A549 (cell line): ENCODE measurements around the gene RIOK1. TPM values are rescaled to one million over a fixed set of nuclear protein-coding genes. Genes with fewer than 3 reads are reported as not detected.

Experiments
- ATAC-seq, 2 experiments: fragments of 200-7000 bp in 1 of 2; fragments of >200 bp in 1 of 2; cut with Nextera tagmentation in 1 of 2; cut with Tn5 transposase in 1 of 2; 3 replicates each; pipeline versions ENCODE4 v1.8.0 to v1.9.1; 2018 to 2020; ENCODE audit warnings: mild to moderate bottlenecking in 1 of 2, moderate library complexity in 1 of 2
- CTCF ChIA-PET: fragments of 300-600 bp; sonication (Branson Sonifier 250); formaldehyde crosslinking; extraction: SDS; loops from one replicate; lab custom pipeline; 2021; ENCODE audit warnings: antibody characterized with exemption, inconsistent platforms; lab: Yijun Ruan, JAX
- POLR2A ChIA-PET: fragments of 350-600 bp; formaldehyde crosslinking; extraction: SDS; loops from one replicate; lab custom pipeline; 2021; ENCODE audit warnings: antibody characterized with exemption, inconsistent platforms; lab: Yijun Ruan, JAX
- DNase-seq, 2 experiments: peaks; one replicate each; pipeline versions ENCODE4 v3.0.0 to v3.0.0-alpha.2; 2011 to 2016; ENCODE audit warnings: low read depth in 1 of 2, low spot score in 1 of 2
- FAIRE-seq: peaks from 2 replicates; lab custom pipeline; 2011; peaks lifted over from hg19 to GRCh38; lab: Jason Lieb, UNC
- H3K27ac ChIP-seq, 2 experiments: fragments of >200 bp; sonication (Bioruptor Twin); formaldehyde crosslinking; 3 replicates each; pipeline ENCODE4 v1.5.1; 2016 to 2017
- H3K4me1 ChIP-seq: fragments of >200 bp; sonication (Bioruptor Twin); formaldehyde crosslinking; 3 replicates; pipeline ENCODE4 v1.6.1; 2016
- H3K4me2 ChIP-seq: fragments of >200 bp; sonication (Bioruptor Twin); formaldehyde crosslinking; 3 replicates; pipeline ENCODE4 v1.6.1; 2016
- H3K4me3 ChIP-seq: fragments of >200 bp; sonication (Bioruptor Twin); formaldehyde crosslinking; 3 replicates; pipeline ENCODE4 v1.5.1; 2016
- H3K9me3 ChIP-seq: fragments of >200 bp; sonication (Bioruptor Twin); formaldehyde crosslinking; 3 replicates; pipeline ENCODE4 v1.6.1; 2016
- CEBPB ChIP-seq, 2 experiments: fragments of >200 bp in 1 of 2; sonication (Bioruptor Twin) in 1 of 2; formaldehyde crosslinking in 1 of 2; IDR thresholded peaks; 2 replicates each; pipeline ENCODE4 v1.6.1; 2012 to 2016
- CHD4 ChIP-seq: fragments of 200-600 bp; sonication (generic); IDR thresholded peaks from 2 replicates; pipeline ENCODE4 v1.6.1; 2016; ENCODE audit warnings: antibody characterized with exemption, mild to moderate bottlenecking, borderline replicate concordance
- EHMT2 ChIP-seq: fragments of 200-600 bp; sonication (generic); IDR thresholded peaks from 2 replicates; pipeline ENCODE4 v1.6.1; 2016; ENCODE audit warnings: antibody characterized with exemption, low read depth, mild to moderate bottlenecking, moderate library complexity
- FOSL2 ChIP-seq, 2 experiments: fragments of 450-650 bp in 1 of 2; fragments of >200 bp in 1 of 2; sonication (Bioruptor Twin) in 1 of 2; formaldehyde crosslinking; IDR thresholded peaks; 2 replicates each; pipeline versions ENCODE4 v1.5.0 to v1.6.1; 2016 to 2020; ENCODE audit warnings: mild to moderate bottlenecking in 1 of 2, moderate library complexity in 1 of 2
- GATA3 ChIP-seq: IDR thresholded peaks from 2 replicates; pipeline ENCODE4 v1.6.1; 2012; ENCODE audit warnings: borderline replicate concordance
- HEYL ChIP-seq: fragments of 250-450 bp; sonication (Bioruptor Pico); IDR thresholded peaks from 2 replicates; pipeline ENCODE4 v1.8.0; 2021; ENCODE audit warnings: mild to moderate bottlenecking, moderate library complexity
- HOXB13 ChIP-seq: fragments of 250-450 bp; sonication (Bioruptor Pico); IDR thresholded peaks from 2 replicates; pipeline ENCODE4 v1.5.0; 2020; ENCODE audit warnings: low read depth, mild to moderate bottlenecking, moderate library complexity
- JUNB ChIP-seq: fragments of >200 bp; sonication (Bioruptor Twin); formaldehyde crosslinking; IDR thresholded peaks from 2 replicates; pipeline ENCODE4 v1.6.1; 2016
- KDM1A ChIP-seq: fragments of 200-600 bp; sonication (generic); IDR thresholded peaks from 2 replicates; pipeline ENCODE4 v1.6.1; 2016; ENCODE audit warnings: low read depth, mild to moderate bottlenecking
- MYC ChIP-seq: IDR thresholded peaks from 2 replicates; pipeline ENCODE4 v1.6.1; 2012; ENCODE audit warnings: mild to moderate bottlenecking, inconsistent platforms, low read length, improper control_type of control experiment, borderline replicate concordance
- NPAS2 ChIP-seq: fragments of 250-450 bp; sonication (Bioruptor Pico); IDR thresholded peaks from 2 replicates; pipeline ENCODE4 v1.8.0; 2022; ENCODE audit warnings: mild to moderate bottlenecking, moderate library complexity, borderline replicate concordance
- NR3C1 ChIP-seq: fragments of >200 bp; sonication (Bioruptor Twin); formaldehyde crosslinking; IDR thresholded peaks from 3 replicates; pipeline ENCODE4 v1.6.1; 2017
- RARB ChIP-seq: fragments of 250-450 bp; sonication (Bioruptor Pico); IDR thresholded peaks from 2 replicates; pipeline ENCODE4 v1.8.0; 2021; ENCODE audit warnings: mild to moderate bottlenecking, moderate library complexity
- RFX5 ChIP-seq: fragments of 450-650 bp; IDR thresholded peaks from 2 replicates; pipeline ENCODE4 v1.7.1; 2014; ENCODE audit warnings: antibody characterized with exemption, mild to moderate bottlenecking, moderate library complexity
- TFCP2L1 ChIP-seq: fragments of 250-450 bp; sonication (Bioruptor Pico); IDR thresholded peaks from 2 replicates; pipeline ENCODE4 v1.5.0; 2021; ENCODE audit warnings: mild to moderate bottlenecking
- TP53 ChIP-seq: fragments of 250-450 bp; sonication (Bioruptor Pico); IDR thresholded peaks from 2 replicates; pipeline ENCODE4 v1.5.0; 2021; ENCODE audit warnings: mild to moderate bottlenecking, moderate library complexity
- ZNF302 ChIP-seq: fragments of 250-450 bp; sonication (Bioruptor Pico); IDR thresholded peaks from 2 replicates; pipeline ENCODE4 v1.9.0; 2021; ENCODE audit warnings: inconsistent platforms, mild to moderate bottlenecking, moderate library complexity
- WGBS: methylation state at CpG from one replicate; pipeline ENCODE4 v1.1.6; 2017; ENCODE audit errors: missing lambda C conversion rate; 5-methylcytosine and 5-hydroxymethylcytosine counted together
- polyA plus RNA-seq, 4 experiments: library from polyadenylated mRNA; depleted of rRNA in 3 of 4; stranded (reverse); fragments of >200 nt; fragmentation: RNase III in 1 of 4; extraction: RNeasy Plus Mini Kit Qiagen cat#74134 plus additional on column Dnase treatment in 1 of 4; gene quantifications; 2 replicates in 3 of 4; 3 replicates in 1 of 4; pipeline ENCODE4 v1.2.3, GENCODE V29; 2011 to 2017
- TF ChIP-seq, protein P1 (sequence below): fragments of >200 bp; sonication (Bioruptor Twin); formaldehyde crosslinking; IDR thresholded peaks from 2 replicates; pipeline ENCODE4 v1.6.1; 2016
- TF ChIP-seq, protein P2 (sequence below): fragments of >200 bp; sonication (Bioruptor Twin); formaldehyde crosslinking; IDR thresholded peaks from 3 replicates; pipeline ENCODE4 v1.5.1; 2016
- TF ChIP-seq, protein P3 (sequence below): IDR thresholded peaks from 2 replicates; pipeline ENCODE4 v1.6.1; 2012
- TF ChIP-seq, protein P4 (sequence below): fragments of 150-350 bp; IDR thresholded peaks from 2 replicates; pipeline ENCODE4 v1.6.1; 2014; ENCODE audit warnings: low read depth, mild to moderate bottlenecking, low read length
- TF ChIP-seq, protein P5 (sequence below): fragments of 250-450 bp; sonication (Bioruptor Pico); IDR thresholded peaks from 2 replicates; pipeline ENCODE4 v1.5.0; 2020; ENCODE audit warnings: low read depth, mild to moderate bottlenecking, moderate library complexity

The RIOK1 gene
- polyA plus RNA-seq, 2 of the 4 experiments (the other 2 are of a cell fraction): 16.1 to 20.4 TPM

DNA sequence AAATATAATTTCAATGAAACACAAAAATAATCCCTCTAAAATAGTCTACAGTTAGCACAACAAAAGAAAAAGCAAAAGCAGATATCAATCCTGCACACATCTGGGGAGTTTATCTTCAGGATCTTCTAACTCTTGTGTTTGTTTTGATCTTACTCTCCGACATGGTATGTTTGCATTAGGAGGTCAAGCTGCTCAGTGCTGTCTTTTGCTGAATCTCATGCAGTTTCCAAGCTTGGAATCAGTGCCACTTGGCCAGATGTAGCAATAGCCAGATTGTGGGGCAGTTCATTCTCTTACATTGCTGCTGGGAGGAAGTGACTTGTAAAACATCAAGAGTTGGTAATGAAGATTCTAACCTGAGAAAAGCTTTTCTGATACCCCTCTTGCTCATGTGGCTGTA lies 29.5 kb downstream of the RIOK1 start:
- 4% methylated on average over 1 of the region's 1 CpG for WGBS
- Histone ChIP-seq H3K9me3 (no peaks in the 10 kb centered on the region), H3K4me1 (peaks cover 34% of the 10 kb centered on the region), H3K4me2 (peak overlapping the region; percentile 77), H3K27ac (peak overlapping the region; percentile 57 to 67; a peak in 5 of 6 replicates), H3K4me3 (no peak overlapping the region)
- ATAC-seq (peak; percentile 67 to 87; a peak in 5 of 6 replicates), DNase-seq (peak in 1 of 2 experiments; percentile 77), FAIRE-seq (no peak)
- ChIA-PET CTCF (no interaction called here), POLR2A (interaction anchor here (0.6 kb wide), 1 partner anchor 178 kb away, joined by 4 read pairs; no protein-coding TSS in a partner anchor)
- peak; percentile 90 for TF ChIP-seq GATA3
- TF ChIP-seq CEBPB (IDR thresholded peaks at IDR 0.05): peak in 1 of 2 experiments; percentile 58; a peak in 3 of 4 replicates
- TF ChIP-seq KDM1A: no peak
- TF ChIP-seq EHMT2: no peak

DNA sequence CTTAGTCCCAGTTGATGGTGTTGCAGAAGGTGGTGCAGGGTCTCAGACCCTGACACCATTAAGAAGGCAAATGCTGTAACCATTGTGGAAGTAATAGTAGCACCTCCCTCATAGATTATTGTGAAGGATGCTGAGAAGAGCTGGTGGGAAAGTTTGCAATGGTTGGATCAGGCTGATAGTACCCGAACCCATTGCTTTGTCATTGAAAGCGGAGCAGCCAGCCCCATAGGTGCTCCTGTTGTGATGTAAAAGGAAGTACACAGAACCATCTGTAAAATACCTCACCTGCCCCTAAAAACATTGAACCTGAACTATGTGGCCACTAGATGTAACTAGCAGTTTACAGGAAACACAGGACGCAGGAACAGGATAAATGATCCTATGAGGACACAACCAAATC lies 31.5 kb downstream of the RIOK1 start:
- Histone ChIP-seq H3K4me3 (no peak overlapping the region), H3K4me1 (peaks cover 34% of the 10 kb centered on the region), H3K27ac (no peak overlapping the region), H3K4me2 (no peak overlapping the region), H3K9me3 (no peaks in the 10 kb centered on the region)
- WGBS: 96% methylated on average over 3 of the region's 3 CpGs
- DNase-seq (no peak), FAIRE-seq (no peak), ATAC-seq (no peak)
- ChIA-PET CTCF (no interaction called here), POLR2A (no interaction called here)
- TF ChIP-seq, protein P1, sequence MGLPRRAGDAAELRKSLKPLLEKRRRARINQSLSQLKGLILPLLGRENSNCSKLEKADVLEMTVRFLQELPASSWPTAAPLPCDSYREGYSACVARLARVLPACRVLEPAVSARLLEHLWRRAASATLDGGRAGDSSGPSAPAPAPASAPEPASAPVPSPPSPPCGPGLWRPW: no peak
- TF ChIP-seq HEYL (CRISPR knock-in tag) (no peak), RARB (no peak), JUNB (no peak), HOXB13 (CRISPR knock-in tag) (no peak), FOSL2 (IDR thresholded peaks at IDR 0.05) (no peak), FOSL2 (CRISPR knock-in tag; IDR thresholded peaks at IDR 0.05) (no peak), RFX5 (no peak), ZNF302 (CRISPR knock-in tag) (no peak), NR3C1 (no peak), CHD4 (no peak), NPAS2 (CRISPR knock-in tag) (no peak), TP53 (CRISPR knock-in tag) (no peak), MYC (no peak), TFCP2L1 (CRISPR knock-in tag) (no peak)
- TF ChIP-seq, protein P2, sequence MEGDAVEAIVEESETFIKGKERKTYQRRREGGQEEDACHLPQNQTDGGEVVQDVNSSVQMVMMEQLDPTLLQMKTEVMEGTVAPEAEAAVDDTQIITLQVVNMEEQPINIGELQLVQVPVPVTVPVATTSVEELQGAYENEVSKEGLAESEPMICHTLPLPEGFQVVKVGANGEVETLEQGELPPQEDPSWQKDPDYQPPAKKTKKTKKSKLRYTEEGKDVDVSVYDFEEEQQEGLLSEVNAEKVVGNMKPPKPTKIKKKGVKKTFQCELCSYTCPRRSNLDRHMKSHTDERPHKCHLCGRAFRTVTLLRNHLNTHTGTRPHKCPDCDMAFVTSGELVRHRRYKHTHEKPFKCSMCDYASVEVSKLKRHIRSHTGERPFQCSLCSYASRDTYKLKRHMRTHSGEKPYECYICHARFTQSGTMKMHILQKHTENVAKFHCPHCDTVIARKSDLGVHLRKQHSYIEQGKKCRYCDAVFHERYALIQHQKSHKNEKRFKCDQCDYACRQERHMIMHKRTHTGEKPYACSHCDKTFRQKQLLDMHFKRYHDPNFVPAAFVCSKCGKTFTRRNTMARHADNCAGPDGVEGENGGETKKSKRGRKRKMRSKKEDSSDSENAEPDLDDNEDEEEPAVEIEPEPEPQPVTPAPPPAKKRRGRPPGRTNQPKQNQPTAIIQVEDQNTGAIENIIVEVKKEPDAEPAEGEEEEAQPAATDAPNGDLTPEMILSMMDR: no peak
- TF ChIP-seq, protein P3, sequence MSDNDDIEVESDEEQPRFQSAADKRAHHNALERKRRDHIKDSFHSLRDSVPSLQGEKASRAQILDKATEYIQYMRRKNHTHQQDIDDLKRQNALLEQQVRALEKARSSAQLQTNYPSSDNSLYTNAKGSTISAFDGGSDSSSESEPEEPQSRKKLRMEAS: no peak
- TF ChIP-seq, protein P4, sequence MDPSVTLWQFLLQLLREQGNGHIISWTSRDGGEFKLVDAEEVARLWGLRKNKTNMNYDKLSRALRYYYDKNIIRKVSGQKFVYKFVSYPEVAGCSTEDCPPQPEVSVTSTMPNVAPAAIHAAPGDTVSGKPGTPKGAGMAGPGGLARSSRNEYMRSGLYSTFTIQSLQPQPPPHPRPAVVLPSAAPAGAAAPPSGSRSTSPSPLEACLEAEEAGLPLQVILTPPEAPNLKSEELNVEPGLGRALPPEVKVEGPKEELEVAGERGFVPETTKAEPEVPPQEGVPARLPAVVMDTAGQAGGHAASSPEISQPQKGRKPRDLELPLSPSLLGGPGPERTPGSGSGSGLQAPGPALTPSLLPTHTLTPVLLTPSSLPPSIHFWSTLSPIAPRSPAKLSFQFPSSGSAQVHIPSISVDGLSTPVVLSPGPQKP: no peak
- TF ChIP-seq, protein P5, sequence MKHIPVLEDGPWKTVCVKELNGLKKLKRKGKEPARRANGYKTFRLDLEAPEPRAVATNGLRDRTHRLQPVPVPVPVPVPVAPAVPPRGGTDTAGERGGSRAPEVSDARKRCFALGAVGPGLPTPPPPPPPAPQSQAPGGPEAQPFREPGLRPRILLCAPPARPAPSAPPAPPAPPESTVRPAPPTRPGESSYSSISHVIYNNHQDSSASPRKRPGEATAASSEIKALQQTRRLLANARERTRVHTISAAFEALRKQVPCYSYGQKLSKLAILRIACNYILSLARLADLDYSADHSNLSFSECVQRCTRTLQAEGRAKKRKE (CRISPR knock-in tag): no peak
